ENCODE data around the gene SNRNP200.
"Not testable (repeated sequence)": the region's sequence is repeated elsewhere in the genome, so short reads cannot be mapped to it uniquely, and the experiment has no call there.

Gene SNRNP200

GRCh38 chr2:96267159-96267971 lies 38.0 kb downstream of the SNRNP200 start:
- peak; percentile 77 for DNase-seq

GRCh38 chr2:96265840-96266679 lies 39.3 kb downstream of the SNRNP200 start, which contains the start of the genes CIAO1 and TMEM127:
Gene CIAO1, plus strand, starts transcription at chr2:96266225. Its CDS starts 126 bp downstream, at chr2:96266351.
Gene TMEM127, minus strand, starts transcription at chr2:96265997. Its CDS starts 616 bp downstream, at chr2:96265381.
- peak; percentile 99 for DNase-seq

DNA sequence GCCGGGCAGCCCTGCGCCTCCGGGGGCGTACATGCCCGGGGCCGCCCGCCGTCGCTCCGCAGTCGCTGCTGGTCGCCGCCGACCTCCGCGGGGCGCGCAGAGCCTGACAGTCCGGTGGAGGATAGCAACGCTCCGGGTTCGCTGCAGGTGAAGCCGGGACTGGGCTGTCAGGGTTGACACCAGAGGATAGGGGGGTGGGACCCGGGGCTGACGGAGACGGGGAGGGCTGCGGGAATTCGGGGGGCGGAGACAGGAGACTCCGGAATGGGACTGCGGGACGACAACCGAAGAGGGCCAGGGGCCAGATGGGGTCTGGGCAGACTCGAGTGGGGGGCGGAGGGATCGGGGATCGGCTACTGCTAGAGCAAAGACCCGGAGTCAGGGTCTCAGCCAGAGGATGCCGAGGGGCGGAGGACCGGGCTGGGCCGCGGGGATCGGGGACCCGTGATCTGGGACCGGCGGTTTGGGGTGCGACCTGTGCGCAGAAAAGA lies 40.0 kb downstream of the SNRNP200 start:
- DNase-seq, result peak; percentile 41

DNA sequence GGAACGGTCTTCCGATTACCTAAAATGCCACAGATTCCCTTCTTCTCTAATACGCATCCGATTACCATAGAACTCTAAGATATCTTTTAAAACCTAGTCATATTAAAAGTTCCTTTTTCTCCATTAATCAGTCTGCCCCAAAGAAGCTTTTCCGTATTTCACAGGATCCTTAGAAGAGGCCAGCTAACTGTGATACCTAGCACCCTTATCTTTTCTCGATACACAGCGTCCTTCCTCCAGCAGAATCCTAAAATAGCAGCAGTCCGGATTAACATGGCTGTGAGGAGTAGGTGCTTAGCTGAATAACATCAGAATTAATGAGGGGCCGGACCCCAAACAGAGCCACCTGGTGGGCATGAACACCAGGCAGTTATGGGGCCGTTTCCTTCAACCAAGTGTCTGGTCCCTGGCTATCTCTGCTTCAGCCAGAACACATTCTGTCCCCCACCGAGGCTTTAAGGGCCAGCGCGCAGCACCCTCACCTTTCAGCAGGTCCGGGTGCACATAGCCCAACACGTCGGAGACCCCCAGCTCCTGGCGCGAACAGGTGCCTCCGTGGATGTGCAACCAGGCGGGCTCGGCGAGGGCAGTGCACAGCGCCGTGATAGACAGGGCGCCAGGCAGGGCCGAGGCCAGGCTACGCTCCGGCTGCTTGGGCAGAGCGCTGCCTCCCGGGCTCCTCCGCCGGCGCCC lies 40.5 kb downstream of the SNRNP200 start:
- DNase-seq, result peak; percentile 31

DNA sequence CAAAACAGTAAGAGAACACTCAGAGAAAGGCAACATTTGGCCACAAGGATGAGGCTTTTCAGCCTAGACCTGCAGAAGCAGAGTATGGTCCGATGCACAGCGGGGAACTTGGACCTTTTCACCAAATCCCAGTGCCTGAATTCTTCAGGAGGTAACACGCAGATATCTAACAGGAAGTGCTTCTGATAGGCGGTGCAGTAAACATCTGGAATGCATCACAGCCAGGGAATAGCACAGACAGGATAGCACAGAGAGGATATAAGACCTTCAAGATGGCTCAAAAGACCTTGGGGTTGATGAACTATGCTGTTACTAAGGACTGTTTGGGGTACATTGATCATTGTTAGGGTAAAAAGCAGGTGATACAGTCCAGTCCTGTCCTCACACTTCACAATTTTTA lies 41.3 kb downstream of the SNRNP200 start:
- DNase-seq, result no peak

DNA sequence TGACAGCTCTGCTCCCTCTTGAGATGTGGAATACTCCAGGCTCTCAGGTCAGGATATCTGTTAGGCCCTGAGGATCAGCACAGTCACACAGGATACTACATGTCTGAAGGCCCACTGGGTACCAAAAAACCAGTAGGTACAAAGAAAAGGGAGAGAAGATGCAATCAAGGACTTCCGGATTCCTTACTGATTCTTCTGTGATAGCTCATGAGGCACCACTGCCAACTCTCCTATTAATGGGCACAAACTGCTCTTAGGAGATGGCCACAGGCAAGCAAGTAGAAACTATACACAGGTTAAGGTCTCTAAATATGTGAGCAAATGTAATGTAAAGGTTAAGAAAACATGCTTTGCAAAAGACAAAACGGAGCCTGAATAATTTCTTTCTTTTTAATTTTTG lies 43.0 kb downstream of the SNRNP200 start:
- no peak for DNase-seq

GRCh38 chr2:96261328-96262003 lies 43.9 kb downstream of the SNRNP200 start:
- DNase-seq, result no peak

- peak; percentile 59 for DNase-seq
Measured at GRCh38 chr2:96260387-96261260, 44.7 kb downstream of the SNRNP200 start.

GRCh38 chr2:96259497-96259921 lies 45.8 kb downstream of the SNRNP200 start:
- no peak for DNase-seq

DNA sequence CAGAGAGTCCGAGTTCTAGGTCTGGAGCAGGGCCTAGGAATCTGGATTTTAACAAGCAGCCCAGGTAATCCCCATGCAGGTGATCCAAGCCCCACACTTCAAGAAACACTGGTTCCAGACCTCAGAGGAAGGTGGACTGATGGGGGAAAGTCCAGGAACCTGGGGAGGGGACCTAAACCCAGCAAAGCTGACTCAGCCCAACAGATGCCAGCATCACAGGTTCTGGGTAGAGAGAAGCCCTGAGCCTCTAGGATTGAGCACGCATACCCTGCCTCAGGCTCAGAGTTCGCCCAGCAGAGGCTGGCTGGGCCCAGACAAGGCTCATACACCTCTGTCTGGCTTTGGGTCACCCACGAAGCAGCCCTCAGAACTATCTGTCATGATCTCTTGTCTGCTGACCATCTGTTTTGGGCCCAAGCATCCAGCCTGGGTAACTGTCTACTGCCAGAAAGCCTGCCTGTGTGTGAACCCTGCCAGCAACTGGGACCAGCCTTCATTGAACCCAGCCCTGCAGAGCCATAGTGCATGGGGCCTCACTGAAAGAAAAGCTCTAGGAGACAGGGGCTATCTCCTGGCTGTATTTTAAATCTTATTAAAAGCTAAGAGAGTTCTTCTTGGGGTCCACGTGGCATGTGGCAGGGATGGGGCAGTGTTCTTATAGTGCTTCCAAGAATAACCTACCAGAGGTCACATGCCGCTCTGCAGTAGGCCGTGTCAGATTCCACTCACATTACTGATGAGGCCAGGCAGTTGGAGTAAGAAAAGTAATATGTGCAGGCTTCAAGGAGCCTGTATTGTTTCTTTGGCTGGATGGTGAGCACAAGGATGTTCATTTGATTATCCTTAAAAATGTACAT lies 47.0 kb downstream of the SNRNP200 start:
- DNase-seq, result no peak

DNA sequence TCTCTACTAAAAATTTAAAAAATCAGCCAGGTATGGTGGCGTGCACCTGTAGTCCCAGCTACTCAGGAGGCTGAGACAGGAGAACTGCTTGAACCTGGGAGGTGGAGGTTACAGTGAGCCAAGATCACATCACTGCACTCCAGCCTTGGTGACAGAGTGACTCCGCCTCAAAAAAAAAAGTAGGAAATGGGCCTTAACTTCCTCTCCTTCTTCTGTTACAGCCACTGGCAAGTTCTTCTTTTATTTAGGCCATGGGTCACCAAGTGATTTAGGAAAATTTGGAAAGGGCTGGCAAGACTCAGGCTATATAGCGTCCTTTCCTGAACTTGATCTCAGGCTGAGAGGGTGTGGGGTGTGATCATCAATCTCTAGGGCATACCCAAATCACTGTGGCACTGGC lies 47.6 kb downstream of the SNRNP200 start:
- not testable (repeated sequence) for DNase-seq

- no peak for DNase-seq
Measured at GRCh38 chr2:96256611-96257113, 48.7 kb downstream of the SNRNP200 start.

GRCh38 chr2:96254571-96254970 lies 50.8 kb downstream of the SNRNP200 start:
- DNase-seq, result no peak

DNA sequence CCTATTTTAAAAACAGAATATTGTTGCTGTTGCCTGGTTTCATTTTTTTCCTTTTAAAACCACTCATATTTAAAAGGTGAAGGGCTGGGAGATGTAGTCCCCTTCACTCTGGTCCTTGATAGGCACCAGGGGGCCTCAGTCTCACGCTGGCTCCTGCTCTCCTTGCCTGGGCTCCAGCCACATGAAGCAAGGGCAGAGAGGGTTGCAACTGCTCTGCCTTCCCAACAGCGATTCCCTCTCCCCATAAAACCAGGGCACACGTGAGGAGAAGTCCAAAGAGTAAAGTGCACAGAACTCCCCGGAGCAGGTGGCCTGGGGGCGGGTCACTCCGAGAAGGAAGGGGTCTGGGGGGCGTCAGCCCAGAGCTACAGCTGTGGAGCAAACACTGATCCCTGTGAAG lies 52.3 kb downstream of the SNRNP200 start:
- DNase-seq, result no peak

GRCh38 chr2:96252526-96252925 lies 52.8 kb downstream of the SNRNP200 start:
- DNase-seq, result no peak

- no peak for DNase-seq
Measured at GRCh38 chr2:96251721-96252292, 53.5 kb downstream of the SNRNP200 start.

DNA sequence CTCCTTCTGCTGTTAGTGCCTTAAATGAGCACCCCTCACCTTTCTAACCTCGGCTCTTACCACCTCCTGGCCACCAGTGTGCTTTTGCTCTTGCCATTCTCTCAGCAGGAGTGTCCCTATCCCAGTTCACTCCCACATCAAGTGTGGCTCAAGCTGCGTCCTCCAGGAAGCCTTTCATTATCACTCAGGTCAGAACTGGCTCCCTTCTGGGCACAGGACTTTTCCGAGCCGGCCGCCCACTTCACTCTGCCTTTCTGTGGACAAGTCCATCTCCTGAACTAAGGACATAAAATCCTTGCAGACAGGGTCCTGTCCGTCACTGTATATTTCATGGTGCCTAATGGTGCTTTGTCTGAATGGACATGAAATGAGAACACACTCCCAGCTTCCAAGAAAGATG lies 55.2 kb downstream of the SNRNP200 start:
- DNase-seq, result no peak

DNA sequence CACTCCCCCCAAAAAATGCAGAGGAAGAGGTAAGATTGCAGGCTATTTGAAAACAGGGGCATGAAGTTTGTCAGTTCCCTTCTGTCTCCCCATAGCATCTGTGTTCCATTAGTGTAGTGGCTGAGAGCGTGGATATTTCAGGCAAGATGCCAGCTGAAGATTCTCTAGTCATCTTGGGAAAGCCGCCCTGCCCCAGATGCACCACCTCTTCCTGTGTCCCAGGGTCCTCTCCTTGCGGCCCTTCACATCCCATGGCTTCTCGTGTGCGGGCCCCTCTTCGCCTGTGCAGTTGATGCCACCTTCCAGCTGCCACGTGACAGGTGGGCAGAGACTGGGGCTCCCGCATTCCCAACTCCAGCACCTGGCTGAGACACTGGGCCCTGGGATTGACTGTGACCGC lies 55.7 kb downstream of the SNRNP200 start:
- DNase-seq, result no peak

GRCh38 chr2:96248624-96249023 lies 56.7 kb downstream of the SNRNP200 start:
- no peak for DNase-seq

DNA sequence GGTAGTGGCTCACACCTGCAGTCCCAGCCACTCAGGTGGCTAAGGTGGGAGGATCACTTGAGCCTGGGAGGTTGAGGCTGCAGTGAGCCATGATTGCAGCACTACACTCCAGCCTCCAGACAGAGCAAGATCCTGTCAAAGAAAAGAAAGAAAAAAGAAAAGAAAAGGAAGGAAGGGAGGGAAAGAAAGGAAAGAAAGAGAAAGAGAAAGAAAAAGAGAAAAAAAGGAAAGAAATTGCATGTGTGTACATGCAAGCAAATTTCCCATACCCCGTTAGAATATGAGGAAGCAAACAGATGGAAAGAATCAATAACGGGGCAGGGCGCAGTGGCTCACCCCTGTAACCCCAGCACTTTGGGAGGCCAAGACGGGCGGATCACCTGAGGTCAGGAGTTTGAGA lies 57.5 kb downstream of the SNRNP200 start:
- no peak for DNase-seq

Data from activated CD4-positive, alpha-beta T cell treated with anti-CD3 and anti-CD28 coated beads for 48 hours (primary cell).